Measurements from ENCODE around the gene TRIM27.

GRCh38 chr6:28960846-28961500 is 37.2 kb upstream of the TRIM27 start:
- TF ChIP-seq CTCF (IDR thresholded peaks at IDR 0.05) = no peak
- no peak for TF ChIP-seq POLR2A (IDR thresholded peaks at IDR 0.05)

All from right lobe of liver (tissue), 4 donors.